Lower leg skin (tissue), 3 donors: ENCODE measurements around the gene SIRT2.

Experiments
- CTCF ChIP-seq, 3 donors: fragments of 450-650 bp; IDR thresholded peaks; one replicate each; pipeline ENCODE4 v1.5.1; 2016; ENCODE audit warnings: antibody characterized with exemption in 3 of 3, mild to moderate bottlenecking in 3 of 3, moderate library complexity in 2 of 3
- POLR2A ChIP-seq, 2 donors: fragments of 450-650 bp; IDR thresholded peaks; one replicate each; pipeline ENCODE4 v1.6.1; 2016 to 2017; ENCODE audit warnings: antibody characterized with exemption in 2 of 2, mild to moderate bottlenecking in 1 of 2, moderate library complexity in 1 of 2

- TF ChIP-seq CTCF (IDR thresholded peaks at IDR 0.05): no peak
- no peak for TF ChIP-seq POLR2A (IDR thresholded peaks at IDR 0.05)
These were observed 32.0 kb upstream of the SIRT2 start for GRCh38 chr19:38931521-38931793.
